Calu3 (cell line): Measurements from ENCODE around the gene GPR137C. TPM values are rescaled to one million over a fixed set of nuclear protein-coding genes. Genes with fewer than 3 reads are reported as not detected.

Experiments
- Bru-seq: library from RNA; stranded (reverse); fragments of 400-500 nt; gene quantifications from one replicate; lab custom pipeline; 2021; lab: Mats Ljungman, UMichigan
- BruChase-seq, 2 experiments: library from RNA; stranded (reverse); fragments of 400-500 nt; gene quantifications; one replicate each; lab custom pipeline; 2021; lab: Mats Ljungman, UMichigan
- BruUV-seq: library from RNA; stranded (reverse); fragments of 400-500 nt; replicated peaks from 2 replicates; lab custom pipeline; 2021; lab: Mats Ljungman, UMichigan
- CTCF ChIA-PET: fragments of 300-600 bp; sonication (Branson Sonifier 250); formaldehyde crosslinking; loops from one replicate; lab custom pipeline; 2022; ENCODE audit warnings: antibody characterized with exemption; lab: Charles Lee
- DNase-seq: peaks from one replicate; pipeline ENCODE4 v3.0.0; 2022
- H3K27ac Mint-ChIP-seq: one replicate; pipeline ENCODE4 v1.8.0; 2022; ENCODE audit warnings: mixed read lengths; ENCODE audit not compliant: unreplicated experiment
- H3K27me3 Mint-ChIP-seq: one replicate; pipeline ENCODE4 v1.8.0; 2022; ENCODE audit warnings: mixed read lengths; ENCODE audit not compliant: unreplicated experiment
- H3K36me3 Mint-ChIP-seq: one replicate; pipeline ENCODE4 v1.8.0; 2022; ENCODE audit warnings: mild to moderate bottlenecking, moderate library complexity, mixed read lengths; ENCODE audit not compliant: insufficient read depth, unreplicated experiment
- H3K4me1 Mint-ChIP-seq: one replicate; pipeline ENCODE4 v1.8.0; 2022; ENCODE audit warnings: mild to moderate bottlenecking, low read depth, mixed read lengths; ENCODE audit not compliant: unreplicated experiment
- H3K4me3 Mint-ChIP-seq: one replicate; pipeline ENCODE4 v1.8.0; 2022; ENCODE audit warnings: mild to moderate bottlenecking, low read depth, moderate library complexity, mixed read lengths; ENCODE audit not compliant: unreplicated experiment
- H3K9me3 Mint-ChIP-seq: one replicate; pipeline ENCODE4 v1.8.0; 2022; ENCODE audit warnings: low read depth, mixed read lengths; ENCODE audit not compliant: unreplicated experiment
- intact Hi-C: fragments of 100-400 bp; cut with micrococcal nuclease; formaldehyde crosslinking; loops from one replicate; pipeline ENCODE4 v1.10.0; 2022; ENCODE audit not compliant: unreplicated experiment
- long read RNA-seq: library from polyadenylated mRNA; stranded (forward); transcript quantifications from one replicate; pipeline ENCODE4 v2.0.0, GENCODE V29; 2022
- total RNA-seq: library from RNA; stranded (reverse); gene quantifications from 2 replicates; pipeline ENCODE4 v1.2.3, GENCODE V29; 2022
- TF ChIP-seq, protein P1 (sequence below): fragments of 200-600 bp; IDR thresholded peaks from one replicate; pipeline ENCODE4 v1.8.0; 2022; ENCODE audit warnings: antibody characterized with exemption; ENCODE audit not compliant: unreplicated experiment

The GPR137C gene
- 2.0 and 2.3 TPM in 2 replicates for total RNA-seq
- Bru-seq, nascent RNA: percentile 36 among the genes with signal in this experiment
- BruChase-seq, experiment 1, labeled RNA remaining after a 6-hour chase: percentile 46 among the genes with signal in this experiment
- BruChase-seq, experiment 2, labeled RNA remaining after a 2-hour chase: percentile 46 among the genes with signal in this experiment
- long read RNA-seq, partial matches to known transcripts: 0 of 2 reads
- long read RNA-seq, other reads (novel, unspliced or antisense): 1 of 2 reads

- Mint-ChIP-seq H3K4me1 (peaks cover 17% of the 10 kb centered on the region), H3K27ac (peak within 1 kb of the TSS; percentile 81), H3K36me3 (peaks cover 29% of the 10 kb centered on the region), H3K4me3 (peak within 1 kb of the TSS; percentile 93), H3K27me3 (no peaks in the 10 kb centered on the region), H3K9me3 (no peaks in the 10 kb centered on the region)
- CTCF ChIA-PET: interaction anchor here (1.0 to 1.5 kb wide), 2 partner anchors 9 to 67 kb away, joined by 3 to 7 read pairs; no protein-coding TSS in a partner anchor
- intact Hi-C loops: loop anchor here (10.0 kb wide), 3 partner anchors 152 to 402 kb away; partner anchors contain the start of genes FERMT2 and PSMC6
- BruUV-seq: no TSS peak
- DNase-seq: peak; percentile 98
- TF ChIP-seq, protein P1, sequence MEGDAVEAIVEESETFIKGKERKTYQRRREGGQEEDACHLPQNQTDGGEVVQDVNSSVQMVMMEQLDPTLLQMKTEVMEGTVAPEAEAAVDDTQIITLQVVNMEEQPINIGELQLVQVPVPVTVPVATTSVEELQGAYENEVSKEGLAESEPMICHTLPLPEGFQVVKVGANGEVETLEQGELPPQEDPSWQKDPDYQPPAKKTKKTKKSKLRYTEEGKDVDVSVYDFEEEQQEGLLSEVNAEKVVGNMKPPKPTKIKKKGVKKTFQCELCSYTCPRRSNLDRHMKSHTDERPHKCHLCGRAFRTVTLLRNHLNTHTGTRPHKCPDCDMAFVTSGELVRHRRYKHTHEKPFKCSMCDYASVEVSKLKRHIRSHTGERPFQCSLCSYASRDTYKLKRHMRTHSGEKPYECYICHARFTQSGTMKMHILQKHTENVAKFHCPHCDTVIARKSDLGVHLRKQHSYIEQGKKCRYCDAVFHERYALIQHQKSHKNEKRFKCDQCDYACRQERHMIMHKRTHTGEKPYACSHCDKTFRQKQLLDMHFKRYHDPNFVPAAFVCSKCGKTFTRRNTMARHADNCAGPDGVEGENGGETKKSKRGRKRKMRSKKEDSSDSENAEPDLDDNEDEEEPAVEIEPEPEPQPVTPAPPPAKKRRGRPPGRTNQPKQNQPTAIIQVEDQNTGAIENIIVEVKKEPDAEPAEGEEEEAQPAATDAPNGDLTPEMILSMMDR: no peak
Observed at GRCh38 chr14:52552063-52552988, at the start of gene GPR137C, which contains the start of gene TXNDC16. TSS of gene GPR137C (plus strand) at chr14:52552836. CDS start at chr14:52553148, 312 bp downstream. TSS of gene TXNDC16 (minus strand) at chr14:52552505. CDS start at chr14:52543557, 8,948 bp downstream.

DNA sequence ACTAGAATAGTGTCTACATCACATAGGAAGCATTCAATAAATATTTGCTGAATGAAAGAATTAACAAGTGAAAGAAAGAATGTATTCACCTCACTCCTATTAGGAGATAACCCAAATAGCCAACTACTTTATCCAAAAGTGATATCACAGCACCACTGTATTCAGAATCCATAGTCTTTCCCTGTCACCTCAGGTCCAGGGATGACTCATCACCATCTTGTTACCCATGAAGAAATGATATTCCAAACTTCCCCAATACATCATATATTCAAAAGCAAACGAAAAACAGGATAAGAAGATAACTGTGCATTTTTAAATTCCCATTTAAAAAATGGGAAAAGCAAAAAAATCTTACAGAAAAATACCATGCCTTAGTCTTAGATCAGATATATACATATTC is 39.4 kb upstream of the GPR137C start:
- TF ChIP-seq, protein P1: no peak
- DNase-seq: no peak
- intact Hi-C loops: no loop called here
- no peaks in the 10 kb centered on the region for H3K9me3 Mint-ChIP-seq
- no peaks in the 10 kb centered on the region for H3K4me1 Mint-ChIP-seq
- no peak overlapping the region for H3K4me3 Mint-ChIP-seq
- no peaks in the 10 kb centered on the region for H3K36me3 Mint-ChIP-seq
- no TSS peak for BruUV-seq
- H3K27me3 Mint-ChIP-seq: no peaks in the 10 kb centered on the region
- CTCF ChIA-PET: no interaction called here
- H3K27ac Mint-ChIP-seq: no peak overlapping the region

DNA sequence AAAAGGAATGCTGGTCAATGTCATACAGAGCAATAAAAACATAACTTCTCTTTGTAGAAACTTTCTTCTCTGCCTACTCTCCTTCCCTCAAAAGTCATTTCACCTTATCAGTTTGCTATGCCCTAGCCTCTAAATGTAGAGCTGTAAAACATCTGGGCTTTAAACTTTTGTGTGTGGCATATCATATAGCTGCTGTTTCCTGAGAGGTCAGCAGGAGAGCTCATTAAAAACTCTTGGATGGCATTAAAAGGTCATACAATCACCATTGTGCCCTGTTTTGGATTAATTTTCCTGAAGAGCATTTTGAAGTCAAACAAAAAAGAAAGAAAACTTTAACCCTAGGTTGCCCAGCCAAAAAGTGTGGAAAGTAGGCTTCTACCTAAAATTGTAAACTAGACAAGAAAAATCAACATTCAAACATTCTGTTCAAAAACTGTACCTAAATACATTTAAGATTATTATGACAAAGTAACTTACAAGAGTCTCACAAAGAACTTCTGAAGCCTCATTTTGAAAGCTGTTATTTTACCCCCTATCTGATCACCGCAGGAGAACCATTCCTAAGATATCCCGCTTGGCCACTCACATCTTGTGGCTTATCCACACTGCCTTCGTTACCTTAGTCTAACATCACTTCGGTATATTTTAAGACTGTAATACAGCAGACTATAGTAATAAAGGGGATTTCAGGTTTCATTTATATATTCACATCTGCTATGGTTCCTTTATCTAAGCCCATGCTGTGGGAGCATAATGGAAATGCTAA is 38.4 kb upstream of the GPR137C start:
- Mint-ChIP-seq H3K4me3 (no peak overlapping the region), H3K27ac (no peak overlapping the region), H3K4me1 (no peaks in the 10 kb centered on the region), H3K36me3 (no peaks in the 10 kb centered on the region), H3K27me3 (no peaks in the 10 kb centered on the region), H3K9me3 (no peaks in the 10 kb centered on the region)
- TF ChIP-seq, protein P1: no peak
- no TSS peak for BruUV-seq
- no peak for DNase-seq
- intact Hi-C loops: no loop called here
- CTCF ChIA-PET: no interaction called here

DNA sequence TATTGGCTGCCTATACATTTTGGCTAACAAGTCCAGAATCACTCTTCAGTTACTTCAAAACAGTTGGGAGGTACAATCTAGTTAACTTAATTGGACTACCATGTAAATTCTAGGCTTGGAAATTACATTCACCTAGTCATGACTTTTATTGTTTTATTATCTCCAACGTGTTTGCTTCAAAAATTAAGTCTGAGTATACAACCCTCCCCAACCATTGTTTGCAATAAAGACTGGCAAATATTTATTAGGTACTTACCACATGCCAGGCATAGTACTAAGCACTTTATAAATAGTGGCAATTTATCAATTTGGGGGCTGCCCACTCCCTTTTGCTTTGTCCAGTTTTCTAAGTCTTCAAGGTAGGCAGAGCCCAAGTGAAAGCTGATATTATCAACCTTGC is 30.6 kb upstream of the GPR137C start:
- Mint-ChIP-seq H3K27ac (no peak overlapping the region), H3K4me1 (no peaks in the 10 kb centered on the region)

More for the DNA sequence above, 30.6 kb upstream of the GPR137C start:
- no peak for DNase-seq
- Mint-ChIP-seq H3K36me3 (no peaks in the 10 kb centered on the region), H3K27me3 (no peaks in the 10 kb centered on the region), H3K9me3 (no peaks in the 10 kb centered on the region), H3K4me3 (no peak overlapping the region)
- intact Hi-C loops: no loop called here
- TF ChIP-seq, protein P1: no peak
- BruUV-seq: no TSS peak
- CTCF ChIA-PET: no interaction called here
